A549 (cell line): Measurements from ENCODE around the gene KCTD1.

Experiments used
- EP300 ChIP-seq, 2 experiments: fragments of >200 bp; sonication (Bioruptor Twin); formaldehyde crosslinking; IDR thresholded peaks; 2 replicates in 1 of 2; 3 replicates in 1 of 2; pipeline ENCODE4 v1.6.1; 2016 to 2017
- FOSL2 ChIP-seq, 2 experiments: fragments of 450-650 bp in 1 of 2; fragments of >200 bp in 1 of 2; sonication (Bioruptor Twin) in 1 of 2; formaldehyde crosslinking; IDR thresholded peaks; 2 replicates each; pipeline versions ENCODE4 v1.5.0 to v1.6.1; 2016 to 2020; ENCODE audit warnings: mild to moderate bottlenecking in 1 of 2, moderate library complexity in 1 of 2
- HOXA7 ChIP-seq: fragments of 250-450 bp; sonication (Bioruptor Pico); IDR thresholded peaks from 2 replicates; pipeline ENCODE4 v1.5.0; 2020; ENCODE audit warnings: mild to moderate bottlenecking, moderate library complexity
- HOXB13 ChIP-seq: fragments of 250-450 bp; sonication (Bioruptor Pico); IDR thresholded peaks from 2 replicates; pipeline ENCODE4 v1.5.0; 2020; ENCODE audit warnings: low read depth, mild to moderate bottlenecking, moderate library complexity
- KDM1A ChIP-seq: fragments of 200-600 bp; sonication (generic); IDR thresholded peaks from 2 replicates; pipeline ENCODE4 v1.6.1; 2016; ENCODE audit warnings: low read depth, mild to moderate bottlenecking
- MYC ChIP-seq: IDR thresholded peaks from 2 replicates; pipeline ENCODE4 v1.6.1; 2012; ENCODE audit warnings: mild to moderate bottlenecking, inconsistent platforms, low read length, improper control_type of control experiment, borderline replicate concordance
- POLR2A ChIP-seq: IDR thresholded peaks from 2 replicates; pipeline ENCODE4 v1.6.1; 2012; ENCODE audit warnings: mild to moderate bottlenecking, low read length
- SMC3 ChIP-seq: fragments of >200 bp; sonication (Bioruptor Twin); formaldehyde crosslinking; IDR thresholded peaks from 3 replicates; pipeline ENCODE4 v1.6.1; 2018; ENCODE audit warnings: inconsistent platforms
- TF ChIP-seq, protein P1 (sequence below): fragments of 450-650 bp; IDR thresholded peaks from 2 replicates; pipeline ENCODE4 v1.6.1; 2014; ENCODE audit warnings: antibody characterized with exemption
- TF ChIP-seq, protein P2 (sequence below): fragments of >200 bp; sonication (Bioruptor Twin); formaldehyde crosslinking; IDR thresholded peaks from 3 replicates; pipeline ENCODE4 v1.5.1; 2016
- TF ChIP-seq, protein P3 (sequence below): fragments of 200-600 bp; sonication (generic); IDR thresholded peaks from 2 replicates; pipeline ENCODE4 v1.6.1; 2016; ENCODE audit warnings: antibody characterized with exemption, mild to moderate bottlenecking, moderate library complexity
- TF ChIP-seq, protein P4 (sequence below): fragments of 250-450 bp; sonication (Bioruptor Pico); IDR thresholded peaks from 2 replicates; pipeline ENCODE4 v1.5.0; 2021; ENCODE audit warnings: mild to moderate bottlenecking, moderate library complexity, borderline replicate concordance
- TF ChIP-seq, protein P5 (sequence below): fragments of 150-350 bp; IDR thresholded peaks from 2 replicates; pipeline ENCODE4 v1.6.1; 2014; ENCODE audit warnings: low read depth, mild to moderate bottlenecking, low read length

DNA sequence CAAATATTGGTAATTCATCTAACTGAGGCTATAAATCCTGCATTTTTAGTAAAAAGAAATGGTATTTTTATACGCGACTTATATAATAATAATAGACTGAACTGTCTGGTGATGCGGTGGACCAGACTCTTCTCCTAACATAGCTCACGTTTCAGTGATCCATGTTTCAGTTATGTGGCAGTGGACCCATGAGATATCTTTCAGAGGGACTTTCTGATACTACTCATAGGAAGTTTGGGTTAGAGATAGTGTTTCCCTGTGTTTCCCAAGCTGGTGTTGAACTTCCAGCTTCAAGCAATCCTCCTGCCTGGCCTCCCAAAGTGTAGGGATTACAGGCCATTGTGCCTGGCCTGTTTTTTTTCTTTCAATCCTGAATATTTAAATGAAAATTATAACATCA lies 59.2 kb downstream of the KCTD1 start:
- TF ChIP-seq KDM1A (no peak), EP300 (IDR thresholded peaks at IDR 0.05) (no peak), HOXA7 (CRISPR knock-in tag) (no peak), MYC (no peak), POLR2A (no peak), FOSL2 (IDR thresholded peaks at IDR 0.05) (no peak), FOSL2 (CRISPR knock-in tag; IDR thresholded peaks at IDR 0.05) (no peak), SMC3 (no peak), HOXB13 (CRISPR knock-in tag) (no peak)
- TF ChIP-seq, protein P1, sequence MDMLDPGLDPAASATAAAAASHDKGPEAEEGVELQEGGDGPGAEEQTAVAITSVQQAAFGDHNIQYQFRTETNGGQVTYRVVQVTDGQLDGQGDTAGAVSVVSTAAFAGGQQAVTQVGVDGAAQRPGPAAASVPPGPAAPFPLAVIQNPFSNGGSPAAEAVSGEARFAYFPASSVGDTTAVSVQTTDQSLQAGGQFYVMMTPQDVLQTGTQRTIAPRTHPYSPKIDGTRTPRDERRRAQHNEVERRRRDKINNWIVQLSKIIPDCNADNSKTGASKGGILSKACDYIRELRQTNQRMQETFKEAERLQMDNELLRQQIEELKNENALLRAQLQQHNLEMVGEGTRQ: no peak
- TF ChIP-seq, protein P2, sequence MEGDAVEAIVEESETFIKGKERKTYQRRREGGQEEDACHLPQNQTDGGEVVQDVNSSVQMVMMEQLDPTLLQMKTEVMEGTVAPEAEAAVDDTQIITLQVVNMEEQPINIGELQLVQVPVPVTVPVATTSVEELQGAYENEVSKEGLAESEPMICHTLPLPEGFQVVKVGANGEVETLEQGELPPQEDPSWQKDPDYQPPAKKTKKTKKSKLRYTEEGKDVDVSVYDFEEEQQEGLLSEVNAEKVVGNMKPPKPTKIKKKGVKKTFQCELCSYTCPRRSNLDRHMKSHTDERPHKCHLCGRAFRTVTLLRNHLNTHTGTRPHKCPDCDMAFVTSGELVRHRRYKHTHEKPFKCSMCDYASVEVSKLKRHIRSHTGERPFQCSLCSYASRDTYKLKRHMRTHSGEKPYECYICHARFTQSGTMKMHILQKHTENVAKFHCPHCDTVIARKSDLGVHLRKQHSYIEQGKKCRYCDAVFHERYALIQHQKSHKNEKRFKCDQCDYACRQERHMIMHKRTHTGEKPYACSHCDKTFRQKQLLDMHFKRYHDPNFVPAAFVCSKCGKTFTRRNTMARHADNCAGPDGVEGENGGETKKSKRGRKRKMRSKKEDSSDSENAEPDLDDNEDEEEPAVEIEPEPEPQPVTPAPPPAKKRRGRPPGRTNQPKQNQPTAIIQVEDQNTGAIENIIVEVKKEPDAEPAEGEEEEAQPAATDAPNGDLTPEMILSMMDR: no peak
- TF ChIP-seq, protein P3, sequence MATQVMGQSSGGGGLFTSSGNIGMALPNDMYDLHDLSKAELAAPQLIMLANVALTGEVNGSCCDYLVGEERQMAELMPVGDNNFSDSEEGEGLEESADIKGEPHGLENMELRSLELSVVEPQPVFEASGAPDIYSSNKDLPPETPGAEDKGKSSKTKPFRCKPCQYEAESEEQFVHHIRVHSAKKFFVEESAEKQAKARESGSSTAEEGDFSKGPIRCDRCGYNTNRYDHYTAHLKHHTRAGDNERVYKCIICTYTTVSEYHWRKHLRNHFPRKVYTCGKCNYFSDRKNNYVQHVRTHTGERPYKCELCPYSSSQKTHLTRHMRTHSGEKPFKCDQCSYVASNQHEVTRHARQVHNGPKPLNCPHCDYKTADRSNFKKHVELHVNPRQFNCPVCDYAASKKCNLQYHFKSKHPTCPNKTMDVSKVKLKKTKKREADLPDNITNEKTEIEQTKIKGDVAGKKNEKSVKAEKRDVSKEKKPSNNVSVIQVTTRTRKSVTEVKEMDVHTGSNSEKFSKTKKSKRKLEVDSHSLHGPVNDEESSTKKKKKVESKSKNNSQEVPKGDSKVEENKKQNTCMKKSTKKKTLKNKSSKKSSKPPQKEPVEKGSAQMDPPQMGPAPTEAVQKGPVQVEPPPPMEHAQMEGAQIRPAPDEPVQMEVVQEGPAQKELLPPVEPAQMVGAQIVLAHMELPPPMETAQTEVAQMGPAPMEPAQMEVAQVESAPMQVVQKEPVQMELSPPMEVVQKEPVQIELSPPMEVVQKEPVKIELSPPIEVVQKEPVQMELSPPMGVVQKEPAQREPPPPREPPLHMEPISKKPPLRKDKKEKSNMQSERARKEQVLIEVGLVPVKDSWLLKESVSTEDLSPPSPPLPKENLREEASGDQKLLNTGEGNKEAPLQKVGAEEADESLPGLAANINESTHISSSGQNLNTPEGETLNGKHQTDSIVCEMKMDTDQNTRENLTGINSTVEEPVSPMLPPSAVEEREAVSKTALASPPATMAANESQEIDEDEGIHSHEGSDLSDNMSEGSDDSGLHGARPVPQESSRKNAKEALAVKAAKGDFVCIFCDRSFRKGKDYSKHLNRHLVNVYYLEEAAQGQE: no peak
- TF ChIP-seq, protein P4, sequence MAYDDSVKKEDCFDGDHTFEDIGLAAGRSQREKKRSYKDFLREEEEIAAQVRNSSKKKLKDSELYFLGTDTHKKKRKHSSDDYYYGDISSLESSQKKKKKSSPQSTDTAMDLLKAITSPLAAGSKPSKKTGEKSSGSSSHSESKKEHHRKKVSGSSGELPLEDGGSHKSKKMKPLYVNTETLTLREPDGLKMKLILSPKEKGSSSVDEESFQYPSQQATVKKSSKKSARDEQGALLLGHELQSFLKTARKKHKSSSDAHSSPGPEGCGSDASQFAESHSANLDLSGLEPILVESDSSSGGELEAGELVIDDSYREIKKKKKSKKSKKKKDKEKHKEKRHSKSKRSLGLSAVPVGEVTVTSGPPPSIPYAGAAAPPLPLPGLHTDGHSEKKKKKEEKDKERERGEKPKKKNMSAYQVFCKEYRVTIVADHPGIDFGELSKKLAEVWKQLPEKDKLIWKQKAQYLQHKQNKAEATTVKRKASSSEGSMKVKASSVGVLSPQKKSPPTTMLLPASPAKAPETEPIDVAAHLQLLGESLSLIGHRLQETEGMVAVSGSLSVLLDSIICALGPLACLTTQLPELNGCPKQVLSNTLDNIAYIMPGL: no peak
- TF ChIP-seq, protein P5, sequence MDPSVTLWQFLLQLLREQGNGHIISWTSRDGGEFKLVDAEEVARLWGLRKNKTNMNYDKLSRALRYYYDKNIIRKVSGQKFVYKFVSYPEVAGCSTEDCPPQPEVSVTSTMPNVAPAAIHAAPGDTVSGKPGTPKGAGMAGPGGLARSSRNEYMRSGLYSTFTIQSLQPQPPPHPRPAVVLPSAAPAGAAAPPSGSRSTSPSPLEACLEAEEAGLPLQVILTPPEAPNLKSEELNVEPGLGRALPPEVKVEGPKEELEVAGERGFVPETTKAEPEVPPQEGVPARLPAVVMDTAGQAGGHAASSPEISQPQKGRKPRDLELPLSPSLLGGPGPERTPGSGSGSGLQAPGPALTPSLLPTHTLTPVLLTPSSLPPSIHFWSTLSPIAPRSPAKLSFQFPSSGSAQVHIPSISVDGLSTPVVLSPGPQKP: no peak
